Frontal cortex (tissue), 4 donors: ENCODE data around the gene BCL11B. TPM values are rescaled to one million over a fixed set of nuclear protein-coding genes. Genes with fewer than 3 reads are reported as not detected.
"Not testable (repeated sequence)": the region's sequence is repeated elsewhere in the genome, so short reads cannot be mapped to it uniquely, and the experiment has no call there.

Experiments used
- DNase-seq, 2 donors: peaks; one replicate each; pipeline ENCODE4 v3.0.0; 2012; ENCODE audit warnings: low spot score in 2 of 2
- FAIRE-seq: peaks from 2 replicates; lab custom pipeline; 2012; peaks lifted over from hg19 to GRCh38; lab: Jason Lieb, UNC
- total RNA-seq: library from RNA; depleted of rRNA; stranded (reverse); fragments of >200 nt; gene quantifications from one replicate; pipeline ENCODE4 v1.2.3, GENCODE V29; 2014
- donor health status: control.
- donor health status: control.
- donor health status: control.

BCL11B gene
- total RNA-seq, 1 donor from 2014 or later = 58.3 TPM

GRCh38 chr14:99190696-99191394 is 81.2 kb downstream of the BCL11B start:
- FAIRE-seq (no peak), DNase-seq (no peak)

DNA sequence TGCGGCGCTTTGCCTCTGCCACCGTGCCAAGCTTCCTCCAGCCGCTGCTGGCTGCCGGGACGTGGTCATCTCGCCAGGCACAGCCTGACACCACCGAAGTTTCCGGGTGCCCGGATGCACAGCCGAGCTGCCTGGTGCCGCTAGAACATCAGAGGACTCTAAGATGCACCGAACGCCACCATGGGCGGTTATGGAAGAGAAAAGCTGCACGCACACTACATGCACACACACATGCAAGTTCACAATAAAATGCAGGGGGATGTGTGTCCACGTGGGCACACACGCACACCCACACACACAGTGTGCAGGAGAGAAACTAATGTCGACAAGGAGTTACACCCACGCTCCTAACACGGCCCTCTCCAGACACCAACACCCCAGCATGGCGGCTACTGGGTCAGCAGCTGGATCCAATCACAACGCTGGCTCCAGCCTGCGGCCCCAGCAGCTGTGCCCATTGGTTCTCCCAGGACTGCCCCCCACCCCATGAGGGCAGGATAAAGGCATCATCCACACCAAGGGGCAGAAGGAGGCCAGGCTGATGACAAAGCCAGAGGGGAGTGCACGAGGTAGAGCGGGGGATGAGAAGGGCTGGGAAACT is 82.7 kb downstream of the BCL11B start:
- FAIRE-seq (no peak), DNase-seq (peak in 1 of 2 donors; percentile 46)

GRCh38 chr14:99188731-99189191 is 83.2 kb downstream of the BCL11B start:
- peak in 1 of 2 donors; percentile 48 for DNase-seq
- FAIRE-seq = no peak

- DNase-seq = no peak
- no peak for FAIRE-seq
Observed at GRCh38 chr14:99187858-99188257, 84.1 kb downstream of the BCL11B start.

DNA sequence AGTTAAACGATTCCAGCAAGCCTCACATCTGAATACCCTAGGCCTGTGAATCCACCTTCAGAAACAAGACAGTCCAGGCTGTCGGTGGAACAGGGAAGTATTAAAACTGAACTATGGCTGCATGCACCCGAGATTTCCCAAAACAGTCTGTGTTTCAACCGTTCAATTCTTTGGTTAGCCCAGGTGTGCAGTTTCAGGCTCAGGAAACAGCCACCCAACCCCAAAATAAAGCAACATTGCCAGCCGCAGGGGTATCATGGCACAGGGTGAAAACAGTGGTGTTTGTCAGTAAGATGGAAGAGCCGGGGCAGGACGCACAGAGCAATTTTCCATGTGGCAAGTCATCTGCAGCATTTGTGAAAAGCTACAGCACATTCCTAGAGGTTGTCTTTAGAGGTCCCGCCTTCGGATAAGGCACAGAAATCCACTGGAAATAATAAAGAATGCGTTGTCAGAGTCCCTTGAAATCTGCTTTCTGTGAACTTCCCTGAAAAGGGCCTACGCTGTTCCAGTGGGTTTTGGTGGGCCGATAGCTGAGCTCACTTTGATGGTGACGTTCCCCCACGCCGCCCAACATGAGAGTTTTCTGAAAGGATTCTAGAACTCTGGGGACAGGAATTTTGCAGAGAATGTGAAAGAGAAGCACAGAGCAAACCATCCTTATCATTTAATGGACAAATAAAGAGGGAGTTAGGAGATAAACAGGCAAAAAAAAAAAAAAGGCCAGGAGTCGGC is 84.9 kb downstream of the BCL11B start:
- FAIRE-seq (no peak), DNase-seq (no peak)

DNA sequence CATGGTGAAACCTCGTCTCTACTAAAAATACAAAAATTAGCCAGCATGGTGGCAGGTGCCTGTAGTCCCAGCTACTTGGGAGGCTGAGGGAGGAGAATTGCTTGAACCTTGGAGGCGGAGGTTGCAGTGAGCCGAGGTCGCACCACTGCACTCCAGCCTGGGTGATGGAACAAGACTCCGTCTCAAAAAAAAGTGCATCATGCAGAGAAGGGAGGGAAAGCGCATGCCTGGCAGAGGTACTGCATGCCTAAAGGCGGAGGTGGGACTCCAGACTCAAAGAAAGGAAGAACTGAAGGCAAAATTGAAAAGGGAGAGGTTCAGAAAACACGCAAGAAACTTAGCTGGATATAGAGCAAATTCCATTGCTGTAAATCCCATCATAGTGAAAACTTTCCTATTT is 85.7 kb downstream of the BCL11B start:
- not testable (repeated sequence) for FAIRE-seq, DNase-seq

DNA sequence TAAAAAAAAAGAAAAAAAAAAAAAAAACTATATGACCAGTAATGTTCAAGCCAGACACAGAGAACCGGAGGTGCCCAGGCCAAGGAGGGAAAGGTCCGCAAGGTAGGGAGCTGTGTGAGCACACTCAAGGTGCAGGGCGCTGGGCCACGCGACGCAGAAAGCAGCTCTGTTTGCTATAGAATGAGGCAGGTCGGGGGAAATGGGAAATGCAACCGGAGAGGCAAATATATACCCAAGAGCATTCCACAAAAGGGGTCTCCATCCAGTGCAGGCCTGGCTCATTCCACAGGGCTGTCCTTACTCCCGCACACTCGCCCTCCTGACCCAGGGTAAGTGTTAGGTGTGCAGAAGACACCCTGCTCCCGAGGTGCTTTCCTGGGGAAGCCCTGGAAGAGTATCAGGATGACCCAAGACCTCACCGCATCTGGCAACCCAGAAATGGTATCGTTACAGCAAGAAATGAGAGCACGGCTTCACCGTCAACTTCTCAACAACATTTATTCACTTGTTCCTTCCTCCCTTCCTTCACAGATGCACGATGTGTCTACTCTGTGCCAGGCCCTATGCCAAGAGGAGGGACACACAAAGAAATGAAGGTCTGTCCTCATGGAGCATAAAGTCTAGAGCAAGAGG is 86.4 kb downstream of the BCL11B start:
- DNase-seq (no peak), FAIRE-seq (no peak)

- FAIRE-seq = no peak
- DNase-seq = no peak
Observed at GRCh38 chr14:99183716-99184115, 88.3 kb downstream of the BCL11B start.

DNA sequence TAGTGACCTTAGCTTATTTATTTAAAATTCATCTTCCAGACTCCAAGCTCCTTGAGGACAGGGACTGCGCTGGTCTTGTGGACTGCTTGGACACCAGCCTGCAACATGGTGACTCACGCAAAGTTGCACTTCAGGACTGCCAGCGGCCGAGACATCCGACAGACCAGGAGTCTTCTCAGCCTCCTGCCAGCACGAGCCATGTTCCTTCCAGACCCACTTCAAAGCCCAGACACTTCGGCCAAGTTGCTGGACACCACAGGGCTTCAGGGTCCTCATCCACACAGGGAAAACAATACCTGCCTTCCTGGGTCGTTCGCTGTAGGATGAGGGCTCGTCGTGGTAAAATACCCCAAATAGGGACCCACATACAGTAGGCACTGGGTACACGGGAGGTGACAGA is 88.7 kb downstream of the BCL11B start:
- no peak for FAIRE-seq
- DNase-seq = no peak

- FAIRE-seq (no peak), DNase-seq (no peak)
Observed at GRCh38 chr14:99182548-99183250, 89.3 kb downstream of the BCL11B start.

DNA sequence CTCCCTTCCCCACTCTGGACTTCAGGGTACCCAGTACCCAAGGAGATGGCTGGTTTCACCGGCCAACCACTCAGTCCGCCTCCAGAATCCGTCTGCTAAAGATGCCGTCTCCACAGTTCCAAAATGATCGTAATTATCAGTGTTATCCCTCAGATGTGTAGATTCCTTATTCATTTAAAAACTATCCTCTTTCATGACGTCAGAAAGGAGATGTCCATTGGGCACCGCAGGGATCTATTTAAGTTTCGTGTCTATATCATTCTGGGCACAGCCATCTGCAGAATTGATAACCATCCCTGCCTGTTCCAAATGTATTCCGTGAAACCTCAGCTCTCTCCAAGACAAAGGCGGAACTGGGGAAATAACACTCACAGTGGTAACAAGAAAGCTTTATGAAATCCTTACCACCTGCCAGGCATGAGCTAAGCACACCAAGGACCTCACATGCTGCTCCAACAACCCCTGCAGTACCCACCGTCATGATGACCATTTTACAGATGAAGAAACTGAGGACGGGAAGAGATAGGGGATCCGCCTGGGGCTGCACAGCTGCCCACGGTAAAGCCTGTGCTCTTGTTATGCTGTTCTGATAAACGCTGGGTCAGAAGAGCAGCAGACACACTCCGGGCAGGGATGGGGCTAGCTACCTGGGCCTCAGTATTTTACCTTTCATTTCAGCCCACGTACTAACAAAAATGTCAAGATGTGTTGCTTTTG is 90.0 kb downstream of the BCL11B start:
- no peak for FAIRE-seq
- DNase-seq = no peak

- no peak for FAIRE-seq
Observed at GRCh38 chr14:99181241-99181640, 90.8 kb downstream of the BCL11B start.

DNA sequence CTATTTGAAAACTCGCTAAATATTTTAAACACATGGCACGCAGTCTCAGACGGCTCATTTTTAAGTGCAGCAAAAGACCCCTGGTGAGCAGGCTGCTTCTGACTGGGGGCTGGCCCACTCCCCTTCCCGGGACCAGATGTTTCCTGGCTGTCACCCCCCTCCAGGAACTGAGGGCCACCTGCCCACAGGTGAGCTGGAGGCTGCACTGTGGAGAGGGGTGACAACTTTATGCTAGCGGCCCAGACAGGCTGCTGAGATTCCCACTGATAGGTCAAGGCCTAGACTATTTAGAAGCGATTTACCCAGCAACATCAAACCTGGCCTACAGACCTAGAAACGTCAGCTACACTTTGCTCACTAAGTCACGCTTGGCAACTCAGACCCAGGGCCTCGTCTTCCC is 92.1 kb downstream of the BCL11B start:
- FAIRE-seq = no peak
- no peak for DNase-seq

More at GRCh38 chr14:99181241-99181640, 90.8 kb downstream of the BCL11B start:
- no peak for DNase-seq

DNA sequence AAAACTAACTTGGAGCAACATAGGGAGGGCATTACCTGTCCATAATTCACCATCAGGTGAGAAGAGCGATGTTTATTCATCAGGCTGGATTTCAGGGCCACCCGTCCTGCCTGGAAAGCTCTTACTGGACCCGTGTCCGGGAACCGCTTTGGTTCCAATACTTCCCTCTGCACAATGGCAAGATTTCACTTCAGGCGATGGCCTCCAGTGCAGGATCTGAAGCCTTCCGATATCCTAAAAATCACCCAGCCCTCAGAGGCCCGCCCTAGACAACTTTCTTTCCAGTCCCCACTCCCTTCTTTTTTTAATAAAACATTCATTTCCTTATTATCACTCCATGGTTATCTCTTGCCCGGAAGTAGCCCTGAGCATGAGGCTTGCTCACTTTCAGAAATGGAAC is 92.5 kb downstream of the BCL11B start:
- no peak for FAIRE-seq
- DNase-seq = no peak

DNA sequence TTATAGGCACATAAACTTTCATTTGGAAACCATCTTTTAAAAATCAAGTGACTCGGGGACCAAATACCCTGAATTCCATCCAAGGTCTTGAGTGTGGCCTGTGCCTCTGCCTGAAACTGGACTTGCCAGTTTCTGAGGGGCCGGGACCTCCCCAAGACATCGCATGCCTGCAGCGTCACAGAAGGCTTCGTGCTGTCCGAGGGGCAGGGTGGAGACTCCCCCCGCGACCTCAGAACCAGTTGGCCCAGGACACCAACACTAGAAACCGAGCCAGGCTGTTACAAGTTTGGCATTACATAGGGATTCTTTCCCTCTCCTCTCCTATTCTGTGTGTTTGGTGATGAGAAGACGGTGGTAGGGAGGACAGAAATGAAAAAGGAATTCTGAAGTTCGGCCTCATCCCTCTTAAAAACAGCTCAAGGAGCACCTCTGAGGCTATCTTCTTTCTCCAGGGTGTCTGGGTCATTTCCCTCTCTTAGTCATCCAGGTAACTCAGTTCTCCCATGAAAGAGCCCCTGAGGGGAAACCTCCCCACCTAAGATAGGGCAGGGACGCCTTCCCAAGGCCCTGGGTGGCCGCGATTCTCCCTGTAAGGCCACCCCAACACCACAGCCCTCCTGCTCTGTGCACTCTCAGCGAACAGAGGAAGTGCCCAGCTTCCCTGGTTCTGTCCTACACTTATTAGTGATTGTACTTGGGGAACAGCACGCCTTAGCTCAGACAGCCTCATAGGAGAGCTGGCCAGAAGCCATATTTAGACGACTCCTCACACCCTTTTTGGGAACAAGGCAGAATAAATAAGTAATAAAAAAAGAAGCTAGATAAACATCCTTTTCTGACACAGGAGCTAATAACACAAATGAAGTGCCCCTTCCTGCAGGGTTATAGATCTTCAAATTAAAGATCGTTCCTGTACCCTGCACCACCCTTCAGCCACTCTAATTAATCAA is 93.8 kb downstream of the BCL11B start:
- DNase-seq (no peak), FAIRE-seq (no peak)

DNA sequence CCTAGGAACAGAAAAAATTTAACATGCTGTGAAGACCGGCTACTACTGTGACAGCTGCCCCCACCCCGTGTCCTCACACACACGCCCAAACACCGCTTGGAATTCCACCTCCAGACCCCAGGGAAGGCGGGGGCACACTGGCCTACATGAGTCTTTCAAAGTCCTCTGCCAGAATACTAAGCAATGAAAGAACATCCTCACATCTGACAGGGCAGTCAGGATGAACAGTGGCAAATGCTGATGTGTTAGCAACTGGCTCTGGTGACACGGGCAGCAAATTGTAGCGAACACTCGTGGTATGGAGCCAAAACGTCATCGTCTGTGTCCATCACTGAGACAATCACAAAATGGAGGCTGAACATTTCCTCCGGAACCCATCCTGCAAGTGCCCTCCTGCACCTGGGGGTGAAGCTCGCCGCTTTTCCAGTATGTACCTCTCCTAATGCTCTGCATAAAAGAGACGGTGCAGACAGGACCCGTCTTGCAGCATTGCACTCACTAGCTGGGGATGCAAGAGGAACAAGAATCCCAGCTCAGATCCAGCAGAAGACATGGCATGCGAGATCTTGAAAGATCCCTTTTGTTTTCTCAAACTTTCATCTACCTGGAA is 94.8 kb downstream of the BCL11B start:
- FAIRE-seq (no peak), DNase-seq (no peak)

DNA sequence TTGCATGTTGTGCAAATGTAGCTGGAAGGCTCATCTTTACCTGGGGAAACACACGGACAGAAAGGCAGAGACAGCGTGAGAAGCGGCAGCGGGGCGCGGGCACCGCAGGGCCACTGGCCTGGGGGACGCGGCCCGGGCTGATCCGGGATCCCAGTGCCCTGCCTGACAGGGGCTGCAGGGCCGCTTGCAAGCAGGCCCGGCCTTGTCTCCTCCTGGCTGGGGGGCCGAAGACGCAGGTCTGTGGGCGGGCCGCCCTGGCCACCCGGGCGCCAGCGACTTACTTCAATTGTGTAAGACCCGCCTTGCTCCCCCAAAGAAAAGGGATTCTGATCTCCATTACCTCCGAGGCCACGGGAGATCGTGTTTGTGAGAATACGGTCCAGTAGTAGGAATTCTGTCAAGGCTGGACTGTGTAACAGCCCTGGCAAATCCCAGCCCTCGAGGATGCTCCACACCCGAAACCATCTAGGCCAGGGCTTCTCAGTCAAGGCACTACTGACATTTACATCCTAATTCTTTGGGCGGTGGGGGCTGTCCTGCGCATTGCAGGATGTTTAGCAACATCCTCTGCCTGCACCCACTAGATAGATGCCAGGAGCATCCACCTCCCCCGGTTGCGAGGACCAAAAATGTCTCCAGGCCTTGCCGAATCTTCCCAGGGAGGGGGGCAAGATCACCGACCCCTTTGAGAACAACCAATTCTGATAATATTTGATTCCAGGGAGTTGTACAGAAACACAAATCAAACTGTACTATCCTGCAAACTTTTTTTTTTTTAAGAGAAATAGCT is 95.6 kb downstream of the BCL11B start:
- FAIRE-seq (no peak), DNase-seq (no peak)
